Measurements from ENCODE around the gene GANC. TPM values are rescaled to one million over a fixed set of nuclear protein-coding genes. Genes with fewer than 3 reads are reported as not detected.

GANC gene
- total and polyA plus RNA-seq, 2 experiments from 2014 or later, result 7.4 to 12.6 TPM

GRCh38 chr15:42367041-42367440, 94.0 kb downstream of the GANC start (continued):
- no peak for TF ChIP-seq EZH2 (IDR thresholded peaks at IDR 0.05; ENCODE audit: low read depth, unreplicated experiment)

DNA sequence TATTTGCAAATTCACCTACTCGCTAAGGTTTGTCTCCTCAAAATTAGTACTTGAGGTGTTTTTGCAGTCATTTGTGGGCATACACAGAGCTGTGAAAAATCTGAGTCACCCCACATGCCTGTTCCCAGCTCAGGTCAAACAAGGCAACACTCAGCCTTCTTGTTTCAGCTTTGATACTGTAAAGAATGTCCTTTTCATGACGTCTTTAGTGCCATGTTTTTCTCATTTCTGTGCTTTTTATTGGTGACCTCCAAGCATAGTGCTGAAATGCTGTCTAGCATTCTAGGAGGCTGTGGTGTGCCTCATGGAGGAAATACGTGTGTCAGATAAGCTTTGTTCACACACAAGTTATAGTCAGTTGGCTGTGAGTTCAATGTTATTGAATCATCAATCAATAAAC, 95.1 kb downstream of the GANC start:
- Histone ChIP-seq H3K27me3 (ENCODE audit: insufficient read depth) (no peaks in the 10 kb centered on the region), H3F3A (replicated peaks; ENCODE audit: low read depth) (no peaks in the 10 kb centered on the region), H3K27ac (ENCODE audit: low read depth) (no peak overlapping the region), H3K79me2 (replicated peaks; ENCODE audit: insufficient read depth) (no peaks in the 10 kb centered on the region), H2AFZ (no peak overlapping the region), H3K4me2 (no peak overlapping the region), H4K20me1 (replicated peaks; ENCODE audit: insufficient read depth) (no peaks in the 10 kb centered on the region), H3K36me3 (ENCODE audit: insufficient read depth) (no peaks in the 10 kb centered on the region), H3K9me2 (ENCODE audit: insufficient read depth) (peaks cover 26% of the 10 kb centered on the region), H3K4me3 (no peak overlapping the region), H3K4me1 (ENCODE audit: insufficient read depth) (peaks cover 10% of the 10 kb centered on the region; the same call in 1 of the 2 replicates)
- Mint-ChIP-seq H3K27me3 (ENCODE audit: insufficient read depth, low read depth, poor library complexity) (peaks cover 6% of the 10 kb centered on the region), H3K27ac (no peak overlapping the region), H3K9me3 (peaks cover 20% of the 10 kb centered on the region), H3K36me3 (ENCODE audit: low read depth) (peaks cover 11% of the 10 kb centered on the region), H3K4me3 (no peak overlapping the region), H3K4me1 (peaks cover 9% of the 10 kb centered on the region; the same call in 2 of the 3 replicates)
- DNase-seq (ENCODE audit: low spot score) (no peak), ATAC-seq (no peak)
- TF ChIP-seq, protein P1, sequence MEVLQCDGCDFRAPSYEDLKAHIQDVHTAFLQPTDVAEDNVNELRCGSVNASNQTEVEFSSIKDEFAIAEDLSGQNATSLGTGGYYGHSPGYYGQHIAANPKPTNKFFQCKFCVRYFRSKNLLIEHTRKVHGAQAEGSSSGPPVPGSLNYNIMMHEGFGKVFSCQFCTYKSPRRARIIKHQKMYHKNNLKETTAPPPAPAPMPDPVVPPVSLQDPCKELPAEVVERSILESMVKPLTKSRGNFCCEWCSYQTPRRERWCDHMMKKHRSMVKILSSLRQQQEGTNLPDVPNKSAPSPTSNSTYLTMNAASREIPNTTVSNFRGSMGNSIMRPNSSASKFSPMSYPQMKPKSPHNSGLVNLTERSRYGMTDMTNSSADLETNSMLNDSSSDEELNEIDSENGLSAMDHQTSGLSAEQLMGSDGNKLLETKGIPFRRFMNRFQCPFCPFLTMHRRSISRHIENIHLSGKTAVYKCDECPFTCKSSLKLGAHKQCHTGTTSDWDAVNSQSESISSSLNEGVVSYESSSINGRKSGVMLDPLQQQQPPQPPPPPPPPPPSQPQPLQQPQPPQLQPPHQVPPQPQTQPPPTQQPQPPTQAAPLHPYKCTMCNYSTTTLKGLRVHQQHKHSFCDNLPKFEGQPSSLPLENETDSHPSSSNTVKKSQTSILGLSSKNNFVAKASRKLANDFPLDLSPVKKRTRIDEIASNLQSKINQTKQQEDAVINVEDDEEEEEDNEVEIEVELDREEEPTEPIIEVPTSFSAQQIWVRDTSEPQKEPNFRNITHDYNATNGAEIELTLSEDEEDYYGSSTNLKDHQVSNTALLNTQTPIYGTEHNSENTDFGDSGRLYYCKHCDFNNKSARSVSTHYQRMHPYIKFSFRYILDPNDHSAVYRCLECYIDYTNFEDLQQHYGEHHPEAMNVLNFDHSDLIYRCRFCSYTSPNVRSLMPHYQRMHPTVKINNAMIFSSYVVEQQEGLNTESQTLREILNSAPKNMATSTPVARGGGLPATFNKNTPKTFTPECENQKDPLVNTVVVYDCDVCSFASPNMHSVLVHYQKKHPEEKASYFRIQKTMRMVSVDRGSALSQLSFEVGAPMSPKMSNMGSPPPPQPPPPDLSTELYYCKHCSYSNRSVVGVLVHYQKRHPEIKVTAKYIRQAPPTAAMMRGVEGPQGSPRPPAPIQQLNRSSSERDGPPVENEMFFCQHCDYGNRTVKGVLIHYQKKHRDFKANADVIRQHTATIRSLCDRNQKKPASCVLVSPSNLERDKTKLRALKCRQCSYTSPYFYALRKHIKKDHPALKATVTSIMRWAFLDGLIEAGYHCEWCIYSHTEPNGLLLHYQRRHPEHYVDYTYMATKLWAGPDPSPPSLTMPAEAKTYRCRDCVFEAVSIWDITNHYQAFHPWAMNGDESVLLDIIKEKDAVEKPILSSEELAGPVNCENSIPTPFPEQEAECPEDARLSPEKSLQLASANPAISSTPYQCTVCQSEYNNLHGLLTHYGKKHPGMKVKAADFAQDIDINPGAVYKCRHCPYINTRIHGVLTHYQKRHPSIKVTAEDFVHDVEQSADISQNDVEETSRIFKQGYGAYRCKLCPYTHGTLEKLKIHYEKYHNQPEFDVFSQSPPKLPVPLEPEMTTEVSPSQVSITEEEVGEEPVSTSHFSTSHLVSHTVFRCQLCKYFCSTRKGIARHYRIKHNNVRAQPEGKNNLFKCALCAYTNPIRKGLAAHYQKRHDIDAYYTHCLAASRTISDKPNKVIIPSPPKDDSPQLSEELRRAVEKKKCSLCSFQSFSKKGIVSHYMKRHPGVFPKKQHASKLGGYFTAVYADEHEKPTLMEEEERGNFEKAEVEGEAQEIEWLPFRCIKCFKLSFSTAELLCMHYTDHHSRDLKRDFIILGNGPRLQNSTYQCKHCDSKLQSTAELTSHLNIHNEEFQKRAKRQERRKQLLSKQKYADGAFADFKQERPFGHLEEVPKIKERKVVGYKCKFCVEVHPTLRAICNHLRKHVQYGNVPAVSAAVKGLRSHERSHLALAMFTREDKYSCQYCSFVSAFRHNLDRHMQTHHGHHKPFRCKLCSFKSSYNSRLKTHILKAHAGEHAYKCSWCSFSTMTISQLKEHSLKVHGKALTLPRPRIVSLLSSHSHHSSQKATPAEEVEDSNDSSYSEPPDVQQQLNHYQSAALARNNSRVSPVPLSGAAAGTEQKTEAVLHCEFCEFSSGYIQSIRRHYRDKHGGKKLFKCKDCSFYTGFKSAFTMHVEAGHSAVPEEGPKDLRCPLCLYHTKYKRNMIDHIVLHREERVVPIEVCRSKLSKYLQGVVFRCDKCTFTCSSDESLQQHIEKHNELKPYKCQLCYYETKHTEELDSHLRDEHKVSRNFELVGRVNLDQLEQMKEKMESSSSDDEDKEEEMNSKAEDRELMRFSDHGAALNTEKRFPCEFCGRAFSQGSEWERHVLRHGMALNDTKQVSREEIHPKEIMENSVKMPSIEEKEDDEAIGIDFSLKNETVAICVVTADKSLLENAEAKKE (CRISPR knock-in tag; IDR thresholded peaks at IDR 0.05), result no peak
- no peak for TF ChIP-seq JUNB (IDR thresholded peaks at IDR 0.05; ENCODE audit: unreplicated experiment)
- no peak for TF ChIP-seq STAT1 (IDR thresholded peaks at IDR 0.05; ENCODE audit: unreplicated experiment)
- no peak for TF ChIP-seq EZH2 (IDR thresholded peaks at IDR 0.05; ENCODE audit: low read depth, unreplicated experiment)
- no peak for TF ChIP-seq CREB1 (CRISPR knock-in tag; IDR thresholded peaks at IDR 0.05; ENCODE audit: low read depth)
- TF ChIP-seq, protein P2, sequence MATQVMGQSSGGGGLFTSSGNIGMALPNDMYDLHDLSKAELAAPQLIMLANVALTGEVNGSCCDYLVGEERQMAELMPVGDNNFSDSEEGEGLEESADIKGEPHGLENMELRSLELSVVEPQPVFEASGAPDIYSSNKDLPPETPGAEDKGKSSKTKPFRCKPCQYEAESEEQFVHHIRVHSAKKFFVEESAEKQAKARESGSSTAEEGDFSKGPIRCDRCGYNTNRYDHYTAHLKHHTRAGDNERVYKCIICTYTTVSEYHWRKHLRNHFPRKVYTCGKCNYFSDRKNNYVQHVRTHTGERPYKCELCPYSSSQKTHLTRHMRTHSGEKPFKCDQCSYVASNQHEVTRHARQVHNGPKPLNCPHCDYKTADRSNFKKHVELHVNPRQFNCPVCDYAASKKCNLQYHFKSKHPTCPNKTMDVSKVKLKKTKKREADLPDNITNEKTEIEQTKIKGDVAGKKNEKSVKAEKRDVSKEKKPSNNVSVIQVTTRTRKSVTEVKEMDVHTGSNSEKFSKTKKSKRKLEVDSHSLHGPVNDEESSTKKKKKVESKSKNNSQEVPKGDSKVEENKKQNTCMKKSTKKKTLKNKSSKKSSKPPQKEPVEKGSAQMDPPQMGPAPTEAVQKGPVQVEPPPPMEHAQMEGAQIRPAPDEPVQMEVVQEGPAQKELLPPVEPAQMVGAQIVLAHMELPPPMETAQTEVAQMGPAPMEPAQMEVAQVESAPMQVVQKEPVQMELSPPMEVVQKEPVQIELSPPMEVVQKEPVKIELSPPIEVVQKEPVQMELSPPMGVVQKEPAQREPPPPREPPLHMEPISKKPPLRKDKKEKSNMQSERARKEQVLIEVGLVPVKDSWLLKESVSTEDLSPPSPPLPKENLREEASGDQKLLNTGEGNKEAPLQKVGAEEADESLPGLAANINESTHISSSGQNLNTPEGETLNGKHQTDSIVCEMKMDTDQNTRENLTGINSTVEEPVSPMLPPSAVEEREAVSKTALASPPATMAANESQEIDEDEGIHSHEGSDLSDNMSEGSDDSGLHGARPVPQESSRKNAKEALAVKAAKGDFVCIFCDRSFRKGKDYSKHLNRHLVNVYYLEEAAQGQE (IDR thresholded peaks at IDR 0.05; ENCODE audit: unreplicated experiment), result no peak
- TF ChIP-seq POLR2AphosphoS5 (IDR thresholded peaks at IDR 0.05; ENCODE audit: low read depth), result no peak
- TF ChIP-seq, protein P3, sequence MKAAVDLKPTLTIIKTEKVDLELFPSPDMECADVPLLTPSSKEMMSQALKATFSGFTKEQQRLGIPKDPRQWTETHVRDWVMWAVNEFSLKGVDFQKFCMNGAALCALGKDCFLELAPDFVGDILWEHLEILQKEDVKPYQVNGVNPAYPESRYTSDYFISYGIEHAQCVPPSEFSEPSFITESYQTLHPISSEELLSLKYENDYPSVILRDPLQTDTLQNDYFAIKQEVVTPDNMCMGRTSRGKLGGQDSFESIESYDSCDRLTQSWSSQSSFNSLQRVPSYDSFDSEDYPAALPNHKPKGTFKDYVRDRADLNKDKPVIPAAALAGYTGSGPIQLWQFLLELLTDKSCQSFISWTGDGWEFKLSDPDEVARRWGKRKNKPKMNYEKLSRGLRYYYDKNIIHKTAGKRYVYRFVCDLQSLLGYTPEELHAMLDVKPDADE (IDR thresholded peaks at IDR 0.05), result no peak
- TF ChIP-seq, protein P4, sequence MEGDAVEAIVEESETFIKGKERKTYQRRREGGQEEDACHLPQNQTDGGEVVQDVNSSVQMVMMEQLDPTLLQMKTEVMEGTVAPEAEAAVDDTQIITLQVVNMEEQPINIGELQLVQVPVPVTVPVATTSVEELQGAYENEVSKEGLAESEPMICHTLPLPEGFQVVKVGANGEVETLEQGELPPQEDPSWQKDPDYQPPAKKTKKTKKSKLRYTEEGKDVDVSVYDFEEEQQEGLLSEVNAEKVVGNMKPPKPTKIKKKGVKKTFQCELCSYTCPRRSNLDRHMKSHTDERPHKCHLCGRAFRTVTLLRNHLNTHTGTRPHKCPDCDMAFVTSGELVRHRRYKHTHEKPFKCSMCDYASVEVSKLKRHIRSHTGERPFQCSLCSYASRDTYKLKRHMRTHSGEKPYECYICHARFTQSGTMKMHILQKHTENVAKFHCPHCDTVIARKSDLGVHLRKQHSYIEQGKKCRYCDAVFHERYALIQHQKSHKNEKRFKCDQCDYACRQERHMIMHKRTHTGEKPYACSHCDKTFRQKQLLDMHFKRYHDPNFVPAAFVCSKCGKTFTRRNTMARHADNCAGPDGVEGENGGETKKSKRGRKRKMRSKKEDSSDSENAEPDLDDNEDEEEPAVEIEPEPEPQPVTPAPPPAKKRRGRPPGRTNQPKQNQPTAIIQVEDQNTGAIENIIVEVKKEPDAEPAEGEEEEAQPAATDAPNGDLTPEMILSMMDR (conservative IDR thresholded peaks at IDR 0.05; ENCODE audit: low read depth in 2 of 2), result no peak
- TF ChIP-seq ZNF331 (CRISPR knock-in tag; IDR thresholded peaks at IDR 0.05; ENCODE audit: low read depth), result no peak
- TF ChIP-seq ZNF114 (CRISPR knock-in tag; IDR thresholded peaks at IDR 0.05), result no peak
- TF ChIP-seq NANOG (IDR thresholded peaks at IDR 0.05; ENCODE audit: borderline replicate concordance), result no peak
- TF ChIP-seq EZH2phosphoT487 (IDR thresholded peaks at IDR 0.05; ENCODE audit: unreplicated experiment), result no peak

Measured in GM23338 (cell line).